Left colon (tissue), 2 donors: ENCODE results near the gene FAM117A. TPM values are rescaled to one million over a fixed set of nuclear protein-coding genes. Genes with fewer than 3 reads are reported as not detected.
A peak's percentile ranks its signal among the peaks of the same experiment; 100 is the strongest.
"Not testable (repeated sequence)": the region's sequence is repeated elsewhere in the genome, so short reads cannot be mapped to it uniquely, and the experiment has no call there.

Experiments used
- ATAC-seq: fragments of 200-7000 bp; cut with Tn5 transposase; one replicate; pipeline ENCODE4 v1.9.1; 2020; ENCODE audit warnings: mild to moderate bottlenecking, moderate library complexity
- DNase-seq, 2 donors: peaks; one replicate each; pipeline ENCODE4 v3.0.0-alpha.2; 2020
- intact Hi-C, 2 donors: fragments of 100-400 bp; cut with DNase I in 1 of 2; cut with micrococcal nuclease in 1 of 2; formaldehyde crosslinking; loops; one replicate each; pipeline versions ENCODE4 v1.11.2 to v1.14.0; 2022; cut with DNase I, micrococcal nuclease
- total RNA-seq, 2 donors: library from RNA; stranded (reverse); fragmentation: NEBNext Ultra II Directional; extraction: Animal tissue kit (Norgen Biotek cat#: 25700); gene quantifications; one replicate each; pipeline ENCODE4 v1.2.1, GENCODE V29; 2021
- donor health status: DM: no; HTN: no; CAD: no.
- donor health status: DM: yes; HTN: yes; CAD: no.

The FAM117A gene
- total RNA-seq, 2 donors from 2014 or later: 7.6 to 10.0 TPM

- intact Hi-C loops: no loop called here
- DNase-seq (no peak), ATAC-seq (no peak)
These were observed 71.2 kb downstream of the FAM117A start for GRCh38 chr17:49692751-49693150.

DNA sequence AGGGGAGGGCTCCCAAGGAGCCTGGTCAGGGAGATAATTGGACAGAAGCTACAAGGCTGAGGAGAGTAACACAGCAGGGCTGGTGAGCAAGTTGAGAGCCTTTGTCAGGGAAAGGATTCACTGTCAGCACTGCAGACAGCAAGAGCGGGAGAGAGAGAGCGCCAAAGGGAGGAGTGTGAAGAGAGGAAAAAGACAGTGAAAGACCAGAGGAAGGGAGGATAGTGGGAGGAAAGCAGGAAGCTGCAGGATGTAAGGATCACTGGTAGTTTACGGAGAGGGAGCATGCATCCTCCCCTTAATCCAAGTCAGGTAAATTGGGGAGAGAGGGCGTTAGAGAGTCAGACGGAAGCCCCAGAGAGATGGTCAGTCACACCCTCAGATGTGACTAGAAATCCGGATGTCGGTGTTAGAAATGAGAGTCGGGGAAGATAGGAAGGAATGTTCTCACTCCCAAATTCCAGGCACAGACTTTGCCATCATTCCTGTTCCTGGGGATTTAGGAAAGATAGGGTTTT is 72.2 kb downstream of the FAM117A start:
- DNase-seq (no peak), ATAC-seq (no peak)
- intact Hi-C loops: no loop called here

DNA sequence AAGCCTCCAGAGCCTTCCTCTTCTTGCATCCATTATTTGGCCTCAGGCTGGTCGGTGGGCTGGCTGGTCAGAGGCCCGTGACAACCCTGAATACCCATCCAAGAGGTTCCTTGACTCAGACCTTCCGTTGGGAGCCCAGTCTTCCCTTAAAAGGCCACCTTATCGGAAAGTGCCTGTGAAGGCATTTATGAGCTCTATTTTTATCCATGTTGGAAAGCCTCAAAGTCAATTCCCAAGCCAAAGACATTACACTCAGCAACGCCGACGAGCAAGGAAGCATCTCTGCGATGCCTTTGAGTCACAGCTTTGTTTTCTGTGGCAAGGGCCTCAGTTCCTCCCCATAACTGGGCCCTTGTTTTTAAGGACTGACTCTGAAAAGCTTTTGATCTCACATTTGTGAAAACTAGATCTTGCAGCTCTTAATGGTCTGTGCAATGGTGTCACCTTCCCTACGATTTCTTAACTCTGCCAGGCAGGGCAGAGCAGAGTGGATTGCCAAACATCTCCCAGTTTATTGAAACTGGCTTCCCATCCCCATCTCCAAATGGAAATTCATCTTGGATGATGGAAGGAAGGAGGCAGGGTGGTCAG is 72.8 kb downstream of the FAM117A start:
- intact Hi-C loops: no loop called here
- peak in 1 of 2 donors; percentile 51 for DNase-seq

GRCh38 chr17:49690256-49690655 is 73.7 kb downstream of the FAM117A start:
- no peak for DNase-seq
- intact Hi-C loops: no loop called here
- ATAC-seq: no peak

More for the DNA sequence above, 72.8 kb downstream of the FAM117A start:
- peak; percentile 26 for ATAC-seq

DNA sequence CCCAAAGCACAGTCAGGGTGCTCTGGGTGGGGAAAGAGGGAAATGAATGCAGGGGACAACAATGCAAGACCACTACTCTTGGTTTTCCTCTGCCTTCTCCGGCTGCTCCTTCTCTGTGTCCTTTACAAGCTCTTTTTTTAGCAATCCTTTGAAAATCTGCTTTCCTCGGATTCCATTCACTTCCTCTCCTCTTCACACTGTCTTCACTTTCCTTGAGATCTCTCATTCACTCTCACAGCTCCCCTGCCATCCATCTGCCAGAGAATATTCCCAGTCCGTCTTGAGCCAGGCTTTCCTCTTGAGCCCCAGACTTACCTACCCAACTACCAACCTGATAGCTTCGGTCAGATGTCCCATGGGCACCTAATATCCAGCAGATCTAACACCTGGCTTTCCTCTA is 75.1 kb downstream of the FAM117A start:
- ATAC-seq (no peak), DNase-seq (no peak)
- intact Hi-C loops: no loop called here

DNA sequence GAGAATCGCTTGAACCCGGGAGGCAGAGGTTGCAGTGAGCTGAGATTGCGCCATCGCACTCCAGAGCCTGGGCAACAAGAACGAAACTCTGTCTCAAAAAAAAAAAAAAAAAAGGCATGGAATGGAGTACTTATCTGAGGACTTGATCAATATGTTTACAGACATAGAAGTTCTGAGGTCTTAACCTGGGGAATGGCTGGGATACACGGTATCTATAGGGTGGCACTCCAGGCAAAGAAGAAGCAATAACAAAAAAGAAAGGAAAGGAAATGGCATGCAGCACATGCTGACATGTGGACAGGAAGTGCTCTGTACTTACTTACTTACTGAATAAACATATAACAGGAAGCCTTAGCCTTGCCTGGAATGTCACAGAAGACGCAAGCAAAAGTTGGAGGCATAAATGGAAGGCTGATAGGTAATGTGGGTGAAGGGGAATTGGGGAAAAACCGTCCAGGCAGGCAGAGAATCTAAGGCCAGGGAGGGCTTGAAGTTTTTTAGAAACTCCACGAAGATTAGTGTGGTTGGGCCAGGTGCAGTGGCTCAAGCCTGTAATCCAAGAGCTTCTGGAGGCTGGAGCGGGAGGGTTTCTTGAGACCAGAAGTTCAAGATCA is 75.9 kb downstream of the FAM117A start:
- intact Hi-C loops: no loop called here

GRCh38 chr17:49681106-49681979 is 82.6 kb downstream of the FAM117A start:
- DNase-seq (no peak), ATAC-seq (no peak)
- intact Hi-C loops: no loop called here

More for the DNA sequence above, 75.9 kb downstream of the FAM117A start:
- DNase-seq (no peak), ATAC-seq (peak; percentile 61)

DNA sequence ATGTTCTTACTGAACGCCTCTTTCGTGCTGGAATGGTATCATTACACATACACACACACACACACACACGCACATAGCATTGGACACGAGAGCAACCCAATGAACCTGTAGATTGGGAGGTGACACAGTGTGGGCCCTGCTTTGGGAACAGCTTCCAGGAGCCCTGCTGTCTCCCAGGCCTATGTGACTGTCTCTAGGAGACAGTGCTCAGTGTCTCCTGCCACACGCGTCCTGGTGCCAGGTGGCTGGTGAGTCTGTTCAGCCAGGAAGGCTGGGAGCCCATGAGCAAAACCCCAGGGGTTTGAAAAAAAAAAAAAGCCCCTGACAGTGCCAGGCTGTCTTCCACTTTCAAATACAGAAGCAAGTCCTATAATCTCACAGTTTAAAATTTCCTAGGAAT is 83.6 kb downstream of the FAM117A start:
- intact Hi-C loops: no loop called here
- ATAC-seq (no peak), DNase-seq (no peak)

DNA sequence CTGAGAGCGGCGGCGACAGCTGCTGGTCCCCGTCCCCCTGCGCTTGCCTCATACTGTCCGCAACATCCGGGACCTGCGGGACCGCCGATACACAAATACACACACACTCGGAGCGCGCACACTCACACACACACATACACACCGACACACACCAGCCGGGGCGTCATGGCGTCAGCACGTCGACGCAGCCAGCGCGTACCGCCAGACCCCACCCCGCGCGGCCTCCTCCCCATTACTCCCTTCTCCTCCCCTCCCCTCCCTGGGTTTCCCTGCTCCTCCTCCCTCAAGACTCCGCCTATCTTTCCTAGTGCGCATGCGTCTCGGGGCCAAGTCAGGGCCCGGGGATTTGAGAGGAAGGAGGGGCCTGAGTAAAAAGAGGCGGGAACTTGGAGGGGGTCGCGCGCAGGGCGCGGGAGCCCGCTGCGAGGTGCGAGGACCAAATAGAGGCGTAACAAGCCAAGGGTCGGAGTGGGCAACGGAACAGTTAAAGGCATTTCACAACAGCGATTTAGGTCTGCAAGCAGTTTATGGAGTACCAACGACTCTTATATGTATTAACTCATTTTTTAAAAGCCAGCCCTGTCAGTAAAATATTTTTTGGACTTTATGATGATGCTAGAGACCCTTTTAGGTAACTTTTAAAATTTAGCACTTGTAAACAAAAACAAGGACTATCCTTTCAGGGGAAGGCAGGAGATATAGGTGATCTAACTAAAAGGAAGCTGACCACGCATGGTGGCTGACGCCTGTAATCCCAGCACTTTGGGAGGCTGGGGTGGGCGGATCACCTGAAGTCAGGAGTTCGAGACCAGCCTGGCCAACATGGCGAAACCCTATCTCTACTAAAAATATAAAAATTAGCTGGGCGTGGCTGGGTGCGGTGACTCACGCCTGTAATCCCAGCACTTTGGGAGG is 85.7 kb downstream of the FAM117A start, which contains the start of gene SPOP:
Gene SPOP, minus strand, starts transcription at position 165 of the 915 bp plus-strand sequence. CDS start 55,287 bp downstream, outside the sequence.
- intact Hi-C loops: no loop called here
- DNase-seq (peak; percentile 99 to 100), ATAC-seq (peak; percentile 98)

DNA sequence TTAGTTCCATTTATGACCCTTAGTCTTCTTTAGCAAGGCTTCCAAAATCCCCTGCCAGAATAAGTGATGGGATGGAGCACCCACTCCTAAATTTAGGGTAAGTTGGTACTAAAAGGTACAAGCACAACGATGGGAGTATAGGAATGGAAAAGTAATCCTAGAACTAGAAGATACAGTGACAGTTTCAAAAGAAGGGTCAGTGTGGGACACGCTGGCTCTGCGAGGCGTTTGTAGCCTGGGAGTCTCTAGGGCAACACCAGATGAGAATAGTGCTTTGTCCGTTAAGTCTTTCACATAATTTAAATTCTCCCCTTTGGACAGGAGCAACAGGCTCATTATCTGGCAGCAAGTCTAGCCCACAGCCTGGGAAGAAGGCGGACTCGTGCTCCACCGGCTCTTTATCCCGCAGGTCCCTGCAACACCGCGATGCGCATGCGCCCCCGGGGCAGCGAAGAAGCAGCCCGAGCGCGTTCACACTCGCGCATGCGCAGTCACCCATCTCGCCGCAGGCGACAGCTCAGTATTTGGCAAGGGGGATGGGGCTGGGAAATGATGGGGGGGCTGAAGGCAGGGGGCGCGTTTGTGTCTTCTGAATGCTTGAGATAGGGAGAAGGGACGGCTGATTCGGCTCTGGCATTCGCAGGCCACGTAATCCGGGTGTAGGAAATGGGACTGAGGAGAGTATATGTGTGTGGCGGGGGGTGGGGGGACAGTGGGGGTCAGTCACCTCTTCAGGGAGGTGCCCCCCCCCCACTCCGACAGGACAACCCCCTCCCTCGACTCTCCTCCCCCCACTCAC is 86.6 kb downstream of the FAM117A start:
- DNase-seq: peak; percentile 97 to 98
- peak; percentile 73 for ATAC-seq
- intact Hi-C loops: no loop called here

DNA sequence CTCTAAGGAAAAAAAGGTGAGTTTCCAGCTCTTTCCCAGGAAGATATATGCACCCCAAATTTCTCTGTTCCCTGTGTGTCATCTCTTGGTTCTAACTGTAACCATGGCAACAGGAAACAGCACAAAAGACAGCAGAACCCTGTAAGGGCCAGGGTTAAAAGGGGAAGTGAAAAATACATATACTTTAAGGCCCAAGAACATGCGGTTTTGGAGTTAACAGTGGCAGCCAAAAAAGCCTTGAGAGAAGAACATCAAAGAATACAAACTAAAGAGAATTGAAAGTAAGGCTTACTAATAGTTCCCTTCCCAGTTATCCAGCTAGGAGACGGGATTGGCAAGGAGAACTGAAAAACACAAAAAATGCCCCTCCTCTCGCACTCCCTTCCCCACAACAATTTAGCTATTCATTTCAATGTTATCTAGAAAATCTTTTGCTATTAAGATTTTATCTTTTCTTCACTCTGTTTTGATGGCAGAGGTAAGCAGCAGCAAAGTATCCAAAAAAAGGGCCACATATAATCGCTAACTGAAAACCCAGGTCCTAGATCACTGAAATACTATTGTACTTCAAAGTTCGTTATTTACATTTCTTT is 87.6 kb downstream of the FAM117A start:
- DNase-seq (no peak), ATAC-seq (no peak)
- intact Hi-C loops: no loop called here

GRCh38 chr17:49674507-49674906 is 89.4 kb downstream of the FAM117A start:
- ATAC-seq (no peak), DNase-seq (no peak)
- intact Hi-C loops: no loop called here

DNA sequence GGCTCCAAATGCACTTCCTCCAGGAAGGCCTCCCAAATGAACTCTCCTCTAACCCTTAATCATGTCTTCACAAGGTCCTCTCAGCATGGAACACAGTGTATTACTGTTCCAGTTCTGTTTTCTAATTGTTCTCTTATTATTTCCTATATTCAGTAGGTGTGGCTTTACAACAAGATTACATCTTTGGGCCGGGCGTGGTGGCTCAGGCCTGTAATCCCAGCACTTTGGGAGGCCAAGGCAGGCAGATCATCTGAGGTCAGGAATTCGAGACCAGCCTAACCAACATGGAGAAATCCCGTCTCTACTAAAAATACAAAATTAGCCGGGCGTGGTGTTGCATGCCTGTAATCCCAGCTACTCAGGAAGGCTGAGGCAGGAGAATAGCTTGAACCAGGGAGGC is 90.3 kb downstream of the FAM117A start:
- intact Hi-C loops, DNase-seq, ATAC-seq: not testable (repeated sequence)

GRCh38 chr17:49670641-49671040 is 93.3 kb downstream of the FAM117A start:
- ATAC-seq (no peak), DNase-seq (no peak)
- intact Hi-C loops: no loop called here

- intact Hi-C loops: no loop called here
- DNase-seq (no peak), ATAC-seq (peak; percentile 35)
These were observed 93.9 kb downstream of the FAM117A start for GRCh38 chr17:49670002-49670401.

DNA sequence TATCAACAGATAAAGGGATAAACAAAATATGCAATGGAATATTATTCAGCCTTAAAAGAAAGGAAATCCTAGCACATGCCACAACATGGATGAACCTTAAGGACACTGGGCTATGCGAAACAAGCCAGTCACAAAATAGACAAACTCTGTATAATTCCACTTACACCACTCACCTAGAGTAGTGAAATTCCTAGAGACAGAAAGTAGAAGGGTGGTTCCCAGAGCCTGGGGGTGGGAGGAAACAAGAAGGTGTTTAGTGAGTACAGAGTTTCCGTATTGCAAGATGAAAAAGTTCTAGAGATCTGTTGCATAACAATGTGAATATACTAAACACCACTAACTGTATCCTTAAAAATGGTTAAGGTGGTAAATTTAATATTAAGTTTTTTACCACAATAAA is 96.1 kb downstream of the FAM117A start:
- no peak for DNase-seq
- intact Hi-C loops: no loop called here
- ATAC-seq: no peak

DNA sequence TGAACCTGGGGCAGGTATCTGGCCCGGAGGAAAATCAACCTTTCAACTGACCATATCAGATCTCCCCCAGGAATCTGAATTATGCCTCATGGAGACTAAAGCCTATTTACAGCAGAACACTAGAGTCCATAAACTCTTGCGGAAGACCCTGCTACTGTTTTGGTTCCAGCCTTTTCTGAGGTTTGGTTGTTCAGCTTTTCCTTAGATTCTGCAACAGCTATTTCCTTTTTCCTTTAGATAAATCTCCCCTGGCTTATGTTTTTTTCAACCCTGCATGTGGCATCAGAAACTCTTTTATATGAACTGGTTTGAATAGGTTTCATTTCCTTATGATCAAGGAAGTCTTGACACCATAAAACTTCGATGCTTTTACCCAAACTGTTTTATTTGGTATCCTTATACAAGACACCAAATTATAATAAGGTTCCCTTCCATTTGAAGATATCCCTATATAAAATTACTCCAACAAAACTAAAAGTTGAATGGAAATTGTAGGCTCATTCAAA is 99.2 kb downstream of the FAM117A start:
- intact Hi-C loops: no loop called here
- ATAC-seq (peak; percentile 84), DNase-seq (no peak)
